CD4-positive, CD25-positive, alpha-beta regulatory T cell (primary cell): ENCODE results near the gene FEN1. TPM values are rescaled to one million over a fixed set of nuclear protein-coding genes. Genes with fewer than 3 reads are reported as not detected.

Experiments used
- ATAC-seq, 2 donors: fragments of 150-1000 bp; cut with Tn5 transposase; one replicate each; pipeline ENCODE4 v1.10.0; 2021; ENCODE audit warnings: low read depth in 2 of 2, moderate number of reproducible peaks in 2 of 2, moderate library complexity in 1 of 2
- DNase-seq, 3 donors: peaks; one replicate each; pipeline versions ENCODE4 v3.0.0 to v3.0.0-alpha.2; 2012 to 2022; ENCODE audit warnings: mixed read lengths in 1 of 3
- H3K27ac ChIP-seq: one replicate; pipeline ENCODE4 v1.7.0; 2013; ENCODE audit warnings: mild to moderate bottlenecking, low read length; ENCODE audit not compliant: insufficient read depth, poor library complexity, severe bottlenecking
- H3K27me3 ChIP-seq: one replicate; pipeline ENCODE4 v1.7.0; 2013; ENCODE audit warnings: low read length; ENCODE audit not compliant: control insufficient read depth, insufficient read depth
- H3K36me3 ChIP-seq: one replicate; pipeline ENCODE4 v1.7.0; 2013; ENCODE audit warnings: mild to moderate bottlenecking, low read length, moderate library complexity; ENCODE audit not compliant: control insufficient read depth, insufficient read depth
- H3K4me1 ChIP-seq: 2 replicates; pipeline ENCODE4 v1.7.0; 2013; ENCODE audit warnings: mild to moderate bottlenecking, low read length; ENCODE audit not compliant: insufficient read depth, control insufficient read depth, poor library complexity, severe bottlenecking
- H3K4me3 ChIP-seq: one replicate; pipeline ENCODE4 v1.7.0; 2013; ENCODE audit warnings: low read depth, mild to moderate bottlenecking, low read length, moderate library complexity
- H3K9me3 ChIP-seq, 2 experiments: 1 replicate in 1 of 2; 2 replicates in 1 of 2; pipeline ENCODE4 v1.7.0; 2013; ENCODE audit warnings: low read length in 2 of 2, mild to moderate bottlenecking in 1 of 2, moderate library complexity in 1 of 2; ENCODE audit not compliant: control insufficient read depth in 2 of 2
- H3K27ac Mint-ChIP-seq, 3 donors: one replicate each; pipeline ENCODE4 v1.8.0; 2020 to 2022; ENCODE audit warnings: mild to moderate bottlenecking in 3 of 3, mixed read lengths in 3 of 3, moderate library complexity in 2 of 3
- H3K27me3 Mint-ChIP-seq: one replicate; pipeline ENCODE4 v1.8.0; 2022; ENCODE audit warnings: mild to moderate bottlenecking, mixed read lengths
- H3K36me3 Mint-ChIP-seq: one replicate; pipeline ENCODE4 v1.8.0; 2020; ENCODE audit warnings: mixed read lengths
- H3K4me1 Mint-ChIP-seq, 4 donors: one replicate each; pipeline ENCODE4 v1.8.0; 2020 to 2022; ENCODE audit warnings: mixed read lengths in 4 of 4, mild to moderate bottlenecking in 1 of 4
- H3K4me3 Mint-ChIP-seq, 4 donors: one replicate each; pipeline ENCODE4 v1.8.0; 2020 to 2022; ENCODE audit warnings: mild to moderate bottlenecking in 4 of 4, mixed read lengths in 4 of 4, moderate library complexity in 3 of 4
- H3K9me3 Mint-ChIP-seq, 7 donors: one replicate each; pipeline ENCODE4 v1.8.0; 2020 to 2022; ENCODE audit warnings: mixed read lengths in 7 of 7, mild to moderate bottlenecking in 3 of 7, moderate library complexity in 2 of 7
- polyA plus RNA-seq, 4 donors: library from polyadenylated mRNA; unstranded; fragments of 300-500 nt; fragmentation: Illumina TruSeq; gene quantifications; one replicate each; pipeline ENCODE4 v1.2.3, GENCODE V29; 2021
- total RNA-seq: library from RNA; stranded (reverse); gene quantifications from one replicate; pipeline ENCODE4 v1.2.3, GENCODE V29; 2022

The FEN1 gene
- total and polyA plus RNA-seq, 5 donors from 2014 or later = 13.2 to 24.5 (median 22.1) TPM

DNA sequence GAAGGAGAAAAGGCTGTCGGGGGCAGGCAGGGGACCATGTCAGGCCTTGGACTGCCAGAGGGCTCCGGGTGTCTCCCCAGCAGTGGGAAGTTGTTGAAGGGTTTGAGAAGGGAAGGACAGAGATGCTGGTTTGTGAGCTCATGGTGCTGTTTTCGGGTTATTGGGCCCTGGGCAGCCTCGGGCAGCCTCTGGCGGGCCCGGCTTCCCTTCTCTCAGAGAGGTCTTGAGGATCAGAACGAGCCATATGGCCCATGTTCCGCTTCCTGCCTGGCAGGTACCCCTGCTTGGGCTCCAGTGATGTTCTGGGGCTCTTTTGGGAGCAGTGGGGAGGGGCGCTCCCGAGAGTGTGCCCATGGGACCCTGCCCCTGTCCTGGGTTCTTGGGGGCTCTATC is 30.5 kb upstream of the FEN1 start:
- Mint-ChIP-seq H3K36me3 (no peaks in the 10 kb centered on the region), H3K4me1 (peaks cover 0 to 6% (median under 1%) of the 10 kb centered on the region in 4 donors), H3K27me3 (no peaks in the 10 kb centered on the region), H3K9me3 (no peaks in the 10 kb centered on the region), H3K4me3 (no peak overlapping the region), H3K27ac (peak overlapping the region in 1 of 3 donors; percentile 29)
- DNase-seq (no peak), ATAC-seq (no peak)
- Histone ChIP-seq H3K36me3 (no peaks in the 10 kb centered on the region), H3K4me1 (no peaks in the 10 kb centered on the region), H3K27ac (no peak overlapping the region), H3K9me3 (no peaks in the 10 kb centered on the region), H3K27me3 (no peaks in the 10 kb centered on the region), H3K4me3 (no peak overlapping the region)

GRCh38 chr11:61762798-61763197 is 29.9 kb upstream of the FEN1 start:
- Mint-ChIP-seq H3K27ac (no peak overlapping the region), H3K4me1 (peaks cover 0 to 6% (median 0%) of the 10 kb centered on the region in 4 donors), H3K36me3 (no peaks in the 10 kb centered on the region), H3K27me3 (no peaks in the 10 kb centered on the region), H3K4me3 (no peak overlapping the region), H3K9me3 (no peaks in the 10 kb centered on the region)
- H3K27me3 ChIP-seq = no peaks in the 10 kb centered on the region
- DNase-seq (no peak), ATAC-seq (no peak)
- H3K27ac ChIP-seq = no peak overlapping the region
- no peaks in the 10 kb centered on the region for H3K4me1 ChIP-seq
- H3K36me3 ChIP-seq = no peaks in the 10 kb centered on the region
- H3K4me3 ChIP-seq = no peak overlapping the region
- no peaks in the 10 kb centered on the region for H3K9me3 ChIP-seq

- no peak for DNase-seq
- no peak overlapping the region for H3K4me3 ChIP-seq
Measured at GRCh38 chr11:61763930-61764605, 28.6 kb upstream of the FEN1 start.

GRCh38 chr11:61764606-61765260 is 28.0 kb upstream of the FEN1 start:
- DNase-seq (no peak), ATAC-seq (no peak)
- Histone ChIP-seq H3K36me3 (no peaks in the 10 kb centered on the region), H3K9me3 (no peaks in the 10 kb centered on the region), H3K4me1 (no peaks in the 10 kb centered on the region), H3K27ac (no peak overlapping the region), H3K27me3 (no peaks in the 10 kb centered on the region), H3K4me3 (no peak overlapping the region)
- Mint-ChIP-seq H3K9me3 (no peaks in the 10 kb centered on the region), H3K27me3 (no peaks in the 10 kb centered on the region), H3K36me3 (no peaks in the 10 kb centered on the region), H3K27ac (no peak overlapping the region), H3K4me1 (peaks cover 0 to 6% (median 0%) of the 10 kb centered on the region in 4 donors), H3K4me3 (no peak overlapping the region)

More at GRCh38 chr11:61763930-61764605, 28.6 kb upstream of the FEN1 start:
- Mint-ChIP-seq H3K36me3 (no peaks in the 10 kb centered on the region), H3K4me3 (no peak overlapping the region), H3K9me3 (no peaks in the 10 kb centered on the region), H3K4me1 (peaks cover 0 to 6% (median 0%) of the 10 kb centered on the region in 4 donors), H3K27ac (no peak overlapping the region), H3K27me3 (no peaks in the 10 kb centered on the region)
- Histone ChIP-seq H3K36me3 (no peaks in the 10 kb centered on the region), H3K9me3 (no peaks in the 10 kb centered on the region), H3K27me3 (no peaks in the 10 kb centered on the region), H3K27ac (no peak overlapping the region), H3K4me1 (no peaks in the 10 kb centered on the region)
- no peak for ATAC-seq

DNA sequence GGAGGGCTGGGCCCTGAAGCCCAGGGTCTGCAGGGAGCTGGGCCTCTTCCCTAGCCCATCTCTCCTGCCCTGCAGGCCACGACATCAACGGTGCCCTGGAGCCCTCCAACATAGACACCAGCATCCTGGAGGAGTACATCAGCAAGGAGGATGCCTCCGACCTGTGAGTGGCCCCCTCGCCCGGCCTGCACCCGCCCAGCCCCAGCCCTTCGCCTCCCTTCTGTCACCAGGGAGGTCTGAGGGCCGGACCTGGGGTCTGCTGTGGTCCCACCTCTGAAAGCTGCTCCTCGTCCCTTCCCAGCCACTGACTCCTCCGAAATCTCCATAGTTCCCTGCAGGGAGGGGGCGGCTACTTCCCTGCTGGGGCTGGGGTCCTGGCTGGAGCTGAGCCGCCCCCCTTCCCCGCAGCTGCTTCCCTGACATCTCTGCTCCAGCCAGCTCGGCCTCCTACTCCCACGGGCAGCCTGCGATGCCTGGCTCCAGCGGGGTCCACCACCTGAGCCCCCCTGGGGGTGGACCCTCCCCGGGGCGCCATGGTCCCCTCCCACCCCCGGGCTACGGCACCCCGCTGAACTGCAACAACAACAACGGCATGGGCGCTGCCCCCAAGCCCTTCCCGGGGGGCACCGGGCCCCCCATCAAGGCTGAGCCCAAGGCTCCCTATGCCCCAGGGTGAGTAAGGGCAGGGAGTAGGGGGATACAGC is 27.0 kb upstream of the FEN1 start:
- Histone ChIP-seq H3K27ac (no peak overlapping the region), H3K27me3 (no peaks in the 10 kb centered on the region), H3K4me1 (no peaks in the 10 kb centered on the region), H3K9me3 (no peaks in the 10 kb centered on the region), H3K4me3 (no peak overlapping the region), H3K36me3 (no peaks in the 10 kb centered on the region)
- no peak for ATAC-seq
- no peak for DNase-seq
- no peaks in the 10 kb centered on the region for H3K36me3 Mint-ChIP-seq
- H3K4me3 Mint-ChIP-seq = no peak overlapping the region
- H3K27me3 Mint-ChIP-seq = no peaks in the 10 kb centered on the region
- H3K4me1 Mint-ChIP-seq = peaks cover 0 to 6% (median 0%) of the 10 kb centered on the region in 4 donors
- no peak overlapping the region for H3K27ac Mint-ChIP-seq
- H3K9me3 Mint-ChIP-seq = no peaks in the 10 kb centered on the region

GRCh38 chr11:61766353-61766841 is 26.3 kb upstream of the FEN1 start:
- no peak for ATAC-seq
- no peak for DNase-seq
- Mint-ChIP-seq H3K9me3 (peaks cover 0 to 1% (median 0%) of the 10 kb centered on the region in 7 donors), H3K27ac (no peak overlapping the region), H3K4me3 (no peak overlapping the region), H3K36me3 (no peaks in the 10 kb centered on the region), H3K27me3 (no peaks in the 10 kb centered on the region), H3K4me1 (peaks cover 0 to 6% (median 1%) of the 10 kb centered on the region in 4 donors)
- Histone ChIP-seq H3K4me3 (no peak overlapping the region), H3K36me3 (no peaks in the 10 kb centered on the region), H3K9me3 (no peaks in the 10 kb centered on the region), H3K4me1 (no peaks in the 10 kb centered on the region), H3K27me3 (no peaks in the 10 kb centered on the region), H3K27ac (no peak overlapping the region)

- H3K27me3 ChIP-seq = no peaks in the 10 kb centered on the region
- H3K36me3 Mint-ChIP-seq = no peaks in the 10 kb centered on the region
- no peak overlapping the region for H3K27ac ChIP-seq
- peaks cover 0 to 1% (median 0%) of the 10 kb centered on the region in 7 donors for H3K9me3 Mint-ChIP-seq
- no peaks in the 10 kb centered on the region for H3K27me3 Mint-ChIP-seq
- ATAC-seq = no peak
- H3K4me3 Mint-ChIP-seq = no peak overlapping the region
- peaks cover 0 to 2% (median 0%) of the 10 kb centered on the region in 4 donors for H3K4me1 Mint-ChIP-seq
- no peaks in the 10 kb centered on the region for H3K36me3 ChIP-seq
- H3K27ac Mint-ChIP-seq = no peak overlapping the region
- DNase-seq = no peak
- H3K4me1 ChIP-seq = peaks cover 7% of the 10 kb centered on the region
- H3K9me3 ChIP-seq = no peaks in the 10 kb centered on the region
- H3K4me3 ChIP-seq = no peak overlapping the region
Measured at GRCh38 chr11:61768376-61769076, 24.2 kb upstream of the FEN1 start.
